UCSD-AML1 (cell line): ENCODE results near the gene NT5M.
"Not testable (repeated sequence)": the region's sequence is repeated elsewhere in the genome, so short reads cannot be mapped to it uniquely, and the experiment has no call there.

Source experiments
- DNase-seq: peaks from one replicate; lab custom pipeline; 2025; ENCODE audit not compliant: unreplicated experiment; lab: John Stamatoyannopoulos, UW

The NT5M gene

GRCh38 chr17:17301659-17302058 is 1.5 kb upstream of the NT5M start:
- not testable (repeated sequence) for DNase-seq

- DNase-seq, result peak; percentile 51
These were observed 796 bp downstream of the NT5M start for GRCh38 chr17:17303847-17304490.

- peak; percentile 54 for DNase-seq
These were observed 1.4 kb downstream of the NT5M start for GRCh38 chr17:17304521-17304985.

- peak; percentile 76 for DNase-seq
These were observed 2.2 kb downstream of the NT5M start for GRCh38 chr17:17305281-17305801.

GRCh38 chr17:17309356-17309755 is 6.2 kb downstream of the NT5M start:
- no peak for DNase-seq

- peak; percentile 39 for DNase-seq
These were observed 10.3 kb downstream of the NT5M start for GRCh38 chr17:17313350-17313991.

GRCh38 chr17:17314501-17315071 is 11.4 kb downstream of the NT5M start:
- no peak for DNase-seq

GRCh38 chr17:17315142-17315821 is 12.1 kb downstream of the NT5M start:
- no peak for DNase-seq

GRCh38 chr17:17320188-17320910 is 17.2 kb downstream of the NT5M start:
- DNase-seq, result no peak

- DNase-seq, result no peak
These were observed 17.7 kb downstream of the NT5M start for GRCh38 chr17:17320911-17321220.

GRCh38 chr17:17321356-17322025 is 18.3 kb downstream of the NT5M start:
- no peak for DNase-seq

- no peak for DNase-seq
These were observed 19.6 kb downstream of the NT5M start for GRCh38 chr17:17322516-17323510.

- DNase-seq, result no peak
These were observed 21.4 kb downstream of the NT5M start for GRCh38 chr17:17324616-17325015.

- no peak for DNase-seq
These were observed 22.1 kb downstream of the NT5M start for GRCh38 chr17:17325228-17325627.

GRCh38 chr17:17325816-17326215 is 22.6 kb downstream of the NT5M start:
- no peak for DNase-seq

- DNase-seq, result no peak
These were observed 23.2 kb downstream of the NT5M start for GRCh38 chr17:17326275-17326875.

GRCh38 chr17:17328251-17328650 is 25.1 kb downstream of the NT5M start:
- DNase-seq, result no peak

GRCh38 chr17:17341452-17341851 is 38.3 kb downstream of the NT5M start:
- no peak for DNase-seq
